Ovary (tissue), 3 donors: Measurements from ENCODE around the gene RPRD1A.

Experiments used
- CTCF ChIP-seq, 3 donors: fragments of 450-650 bp in 2 of 3; fragments of 200-600 bp in 1 of 3; IDR thresholded peaks; one replicate each; pipeline versions ENCODE4 v1.5.1 to v1.8.0; 2016 to 2022; ENCODE audit warnings: antibody characterized with exemption in 3 of 3, mild to moderate bottlenecking in 1 of 3
- EP300 ChIP-seq: sonication (generic); formaldehyde crosslinking; IDR thresholded peaks from one replicate; pipeline ENCODE4 v1.6.1; 2017; ENCODE audit warnings: antibody characterized with exemption
- POLR2A ChIP-seq: fragments of 450-650 bp; IDR thresholded peaks from one replicate; pipeline ENCODE4 v1.6.1; 2017; ENCODE audit warnings: antibody characterized with exemption, mild to moderate bottlenecking, moderate library complexity
- donor health status: DM: no; HTN: no; CAD: no.

- TF ChIP-seq CTCF (IDR thresholded peaks at IDR 0.05), result no peak
- no peak for TF ChIP-seq POLR2A
- no peak for TF ChIP-seq EP300
Measured at GRCh38 chr18:36046898-36047297, 20.5 kb downstream of the RPRD1A start.
